ENCODE measurements around the gene MEGF11.

The MEGF11 gene

GRCh38 chr15:66251790-66252684 is 1.5 kb downstream of the MEGF11 start (continued):
- no peak for TF ChIP-seq ZNF654 (tag by site-specific recombination; IDR thresholded peaks at IDR 0.05; ENCODE audit: low read depth)
- TF ChIP-seq SP7 (tag by site-specific recombination; IDR thresholded peaks at IDR 0.05), result no peak
- no peak for TF ChIP-seq TSHZ1 (tag by site-specific recombination; IDR thresholded peaks at IDR 0.05; ENCODE audit: borderline replicate concordance)
- no peak for TF ChIP-seq ZNF426 (tag by site-specific recombination; IDR thresholded peaks at IDR 0.05)
- no peak for TF ChIP-seq ZNF248 (tag by site-specific recombination; IDR thresholded peaks at IDR 0.05)
- TF ChIP-seq, protein P1, sequence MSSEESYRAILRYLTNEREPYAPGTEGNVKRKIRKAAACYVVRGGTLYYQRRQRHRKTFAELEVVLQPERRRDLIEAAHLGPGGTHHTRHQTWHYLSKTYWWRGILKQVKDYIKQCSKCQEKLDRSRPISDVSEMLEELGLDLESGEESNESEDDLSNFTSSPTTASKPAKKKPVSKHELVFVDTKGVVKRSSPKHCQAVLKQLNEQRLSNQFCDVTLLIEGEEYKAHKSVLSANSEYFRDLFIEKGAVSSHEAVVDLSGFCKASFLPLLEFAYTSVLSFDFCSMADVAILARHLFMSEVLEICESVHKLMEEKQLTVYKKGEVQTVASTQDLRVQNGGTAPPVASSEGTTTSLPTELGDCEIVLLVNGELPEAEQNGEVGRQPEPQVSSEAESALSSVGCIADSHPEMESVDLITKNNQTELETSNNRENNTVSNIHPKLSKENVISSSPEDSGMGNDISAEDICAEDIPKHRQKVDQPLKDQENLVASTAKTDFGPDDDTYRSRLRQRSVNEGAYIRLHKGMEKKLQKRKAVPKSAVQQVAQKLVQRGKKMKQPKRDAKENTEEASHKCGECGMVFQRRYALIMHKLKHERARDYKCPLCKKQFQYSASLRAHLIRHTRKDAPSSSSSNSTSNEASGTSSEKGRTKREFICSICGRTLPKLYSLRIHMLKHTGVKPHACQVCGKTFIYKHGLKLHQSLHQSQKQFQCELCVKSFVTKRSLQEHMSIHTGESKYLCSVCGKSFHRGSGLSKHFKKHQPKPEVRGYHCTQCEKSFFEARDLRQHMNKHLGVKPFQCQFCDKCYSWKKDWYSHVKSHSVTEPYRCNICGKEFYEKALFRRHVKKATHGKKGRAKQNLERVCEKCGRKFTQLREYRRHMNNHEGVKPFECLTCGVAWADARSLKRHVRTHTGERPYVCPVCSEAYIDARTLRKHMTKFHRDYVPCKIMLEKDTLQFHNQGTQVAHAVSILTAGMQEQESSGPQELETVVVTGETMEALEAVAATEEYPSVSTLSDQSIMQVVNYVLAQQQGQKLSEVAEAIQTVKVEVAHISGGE (tag by site-specific recombination; conservative IDR thresholded peaks at IDR 0.05; ENCODE audit: low read depth), result no peak
- no peak for TF ChIP-seq RBAK (tag by site-specific recombination; IDR thresholded peaks at IDR 0.05)
- no peak for TF ChIP-seq ZNF2 (tag by site-specific recombination; IDR thresholded peaks at IDR 0.05)
- TF ChIP-seq, protein P2, sequence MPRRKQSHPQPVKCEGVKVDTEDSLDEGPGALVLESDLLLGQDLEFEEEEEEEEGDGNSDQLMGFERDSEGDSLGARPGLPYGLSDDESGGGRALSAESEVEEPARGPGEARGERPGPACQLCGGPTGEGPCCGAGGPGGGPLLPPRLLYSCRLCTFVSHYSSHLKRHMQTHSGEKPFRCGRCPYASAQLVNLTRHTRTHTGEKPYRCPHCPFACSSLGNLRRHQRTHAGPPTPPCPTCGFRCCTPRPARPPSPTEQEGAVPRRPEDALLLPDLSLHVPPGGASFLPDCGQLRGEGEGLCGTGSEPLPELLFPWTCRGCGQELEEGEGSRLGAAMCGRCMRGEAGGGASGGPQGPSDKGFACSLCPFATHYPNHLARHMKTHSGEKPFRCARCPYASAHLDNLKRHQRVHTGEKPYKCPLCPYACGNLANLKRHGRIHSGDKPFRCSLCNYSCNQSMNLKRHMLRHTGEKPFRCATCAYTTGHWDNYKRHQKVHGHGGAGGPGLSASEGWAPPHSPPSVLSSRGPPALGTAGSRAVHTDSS (tag by site-specific recombination; IDR thresholded peaks at IDR 0.05), result no peak
- no peak for TF ChIP-seq ZNF416 (tag by site-specific recombination; IDR thresholded peaks at IDR 0.05)
- no peak for TF ChIP-seq ZSCAN23 (tag by site-specific recombination; IDR thresholded peaks at IDR 0.05)
- TF ChIP-seq YY1 (tag by site-specific recombination; IDR thresholded peaks at IDR 0.05), result no peak
- TF ChIP-seq, protein P3, sequence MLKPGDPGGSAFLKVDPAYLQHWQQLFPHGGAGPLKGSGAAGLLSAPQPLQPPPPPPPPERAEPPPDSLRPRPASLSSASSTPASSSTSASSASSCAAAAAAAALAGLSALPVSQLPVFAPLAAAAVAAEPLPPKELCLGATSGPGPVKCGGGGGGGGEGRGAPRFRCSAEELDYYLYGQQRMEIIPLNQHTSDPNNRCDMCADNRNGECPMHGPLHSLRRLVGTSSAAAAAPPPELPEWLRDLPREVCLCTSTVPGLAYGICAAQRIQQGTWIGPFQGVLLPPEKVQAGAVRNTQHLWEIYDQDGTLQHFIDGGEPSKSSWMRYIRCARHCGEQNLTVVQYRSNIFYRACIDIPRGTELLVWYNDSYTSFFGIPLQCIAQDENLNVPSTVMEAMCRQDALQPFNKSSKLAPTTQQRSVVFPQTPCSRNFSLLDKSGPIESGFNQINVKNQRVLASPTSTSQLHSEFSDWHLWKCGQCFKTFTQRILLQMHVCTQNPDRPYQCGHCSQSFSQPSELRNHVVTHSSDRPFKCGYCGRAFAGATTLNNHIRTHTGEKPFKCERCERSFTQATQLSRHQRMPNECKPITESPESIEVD (tag by site-specific recombination; IDR thresholded peaks at IDR 0.05), result no peak
- no peak for TF ChIP-seq ZNF10 (tag by site-specific recombination; IDR thresholded peaks at IDR 0.05)
- TF ChIP-seq AEBP2 (tag by site-specific recombination; IDR thresholded peaks at IDR 0.05; ENCODE audit: borderline replicate concordance), result no peak
- TF ChIP-seq, protein P4, sequence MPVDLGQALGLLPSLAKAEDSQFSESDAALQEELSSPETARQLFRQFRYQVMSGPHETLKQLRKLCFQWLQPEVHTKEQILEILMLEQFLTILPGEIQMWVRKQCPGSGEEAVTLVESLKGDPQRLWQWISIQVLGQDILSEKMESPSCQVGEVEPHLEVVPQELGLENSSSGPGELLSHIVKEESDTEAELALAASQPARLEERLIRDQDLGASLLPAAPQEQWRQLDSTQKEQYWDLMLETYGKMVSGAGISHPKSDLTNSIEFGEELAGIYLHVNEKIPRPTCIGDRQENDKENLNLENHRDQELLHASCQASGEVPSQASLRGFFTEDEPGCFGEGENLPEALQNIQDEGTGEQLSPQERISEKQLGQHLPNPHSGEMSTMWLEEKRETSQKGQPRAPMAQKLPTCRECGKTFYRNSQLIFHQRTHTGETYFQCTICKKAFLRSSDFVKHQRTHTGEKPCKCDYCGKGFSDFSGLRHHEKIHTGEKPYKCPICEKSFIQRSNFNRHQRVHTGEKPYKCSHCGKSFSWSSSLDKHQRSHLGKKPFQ (tag by site-specific recombination; IDR thresholded peaks at IDR 0.05), result no peak
- TF ChIP-seq, protein P5, sequence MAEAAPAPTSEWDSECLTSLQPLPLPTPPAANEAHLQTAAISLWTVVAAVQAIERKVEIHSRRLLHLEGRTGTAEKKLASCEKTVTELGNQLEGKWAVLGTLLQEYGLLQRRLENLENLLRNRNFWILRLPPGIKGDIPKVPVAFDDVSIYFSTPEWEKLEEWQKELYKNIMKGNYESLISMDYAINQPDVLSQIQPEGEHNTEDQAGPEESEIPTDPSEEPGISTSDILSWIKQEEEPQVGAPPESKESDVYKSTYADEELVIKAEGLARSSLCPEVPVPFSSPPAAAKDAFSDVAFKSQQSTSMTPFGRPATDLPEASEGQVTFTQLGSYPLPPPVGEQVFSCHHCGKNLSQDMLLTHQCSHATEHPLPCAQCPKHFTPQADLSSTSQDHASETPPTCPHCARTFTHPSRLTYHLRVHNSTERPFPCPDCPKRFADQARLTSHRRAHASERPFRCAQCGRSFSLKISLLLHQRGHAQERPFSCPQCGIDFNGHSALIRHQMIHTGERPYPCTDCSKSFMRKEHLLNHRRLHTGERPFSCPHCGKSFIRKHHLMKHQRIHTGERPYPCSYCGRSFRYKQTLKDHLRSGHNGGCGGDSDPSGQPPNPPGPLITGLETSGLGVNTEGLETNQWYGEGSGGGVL (tag by site-specific recombination; IDR thresholded peaks at IDR 0.05), result no peak
- no peak for TF ChIP-seq ZNF184 (tag by site-specific recombination; IDR thresholded peaks at IDR 0.05)
- no peak for TF ChIP-seq ZNF202 (tag by site-specific recombination; IDR thresholded peaks at IDR 0.05; ENCODE audit: borderline replicate concordance)
- no peak for TF ChIP-seq ZNF596 (tag by site-specific recombination; IDR thresholded peaks at IDR 0.05)
- no peak for TF ChIP-seq ZNF670 (tag by site-specific recombination; IDR thresholded peaks at IDR 0.05; ENCODE audit: low read depth)
- no peak for TF ChIP-seq ZNF133 (tag by site-specific recombination; IDR thresholded peaks at IDR 0.05)
- no peak for TF ChIP-seq ZNF23 (tag by site-specific recombination; IDR thresholded peaks at IDR 0.05; ENCODE audit: borderline replicate concordance)
